GM12875 (cell line): Measurements from ENCODE around the gene DLEC1.

Experiments used
- H3K4me3 ChIP-seq: one replicate; pipeline ENCODE4 v1.5.1; 2011; ENCODE audit warnings: low read depth, low read length, control low read depth
- CTCF ChIP-seq: IDR thresholded peaks from 2 replicates; pipeline ENCODE4 v1.5.1; 2011; ENCODE audit warnings: low read depth, mild to moderate bottlenecking, control low read depth, inconsistent platforms, low read length, moderate library complexity, borderline replicate concordance; ENCODE audit not compliant: insufficient read depth

Gene DLEC1

GRCh38 chr3:38169027-38169317 is 130.0 kb downstream of the DLEC1 start:
- H3K4me3 ChIP-seq: no peak overlapping the region
- TF ChIP-seq CTCF: no peak

- no peak overlapping the region for H3K4me3 ChIP-seq
- no peak for TF ChIP-seq CTCF
Measured at GRCh38 chr3:38170722-38171121, 131.7 kb downstream of the DLEC1 start.

- no peak overlapping the region for H3K4me3 ChIP-seq
- TF ChIP-seq CTCF: no peak
Measured at GRCh38 chr3:38171622-38172021, 132.6 kb downstream of the DLEC1 start.
